ENCODE measurements around the gene CERT1.

GRCh38 chr5:75340714-75341478 is 170.5 kb downstream of the CERT1 start:
- no peak for TF ChIP-seq CTCF (IDR thresholded peaks at IDR 0.05)
- TF ChIP-seq POLR2A (IDR thresholded peaks at IDR 0.05), result no peak
